ENCODE results near the gene ANK2. TPM values are rescaled to one million over a fixed set of nuclear protein-coding genes. Genes with fewer than 3 reads are reported as not detected.

The ANK2 gene
- total RNA-seq, 1 donor from 2014 or later: 11.1 TPM

DNA sequence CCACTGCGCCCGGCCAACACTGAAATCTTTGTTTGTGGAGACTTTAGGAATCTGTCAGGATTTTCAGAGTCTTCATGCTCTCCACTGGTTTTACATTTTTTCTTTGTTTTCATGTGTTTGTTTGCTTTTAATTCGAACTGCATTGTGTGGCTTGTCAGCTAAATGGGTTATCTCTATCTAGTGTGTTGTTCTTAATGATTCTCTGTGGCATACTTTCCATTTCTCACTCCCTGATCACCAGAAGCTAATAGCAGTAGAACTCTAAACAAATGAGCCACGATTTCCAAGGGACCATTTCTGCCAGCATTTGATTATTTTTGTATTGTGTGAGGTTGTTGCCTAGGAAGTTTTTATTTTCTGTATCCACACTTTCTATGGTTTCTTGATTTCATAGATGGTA, 359.7 kb downstream of the ANK2 start:
- DNase-seq (ENCODE audit: low spot score, unreplicated experiment): no peak
- H3K4me1 Mint-ChIP-seq (ENCODE audit: low read depth): peaks cover 2% of the 10 kb centered on the region

DNA sequence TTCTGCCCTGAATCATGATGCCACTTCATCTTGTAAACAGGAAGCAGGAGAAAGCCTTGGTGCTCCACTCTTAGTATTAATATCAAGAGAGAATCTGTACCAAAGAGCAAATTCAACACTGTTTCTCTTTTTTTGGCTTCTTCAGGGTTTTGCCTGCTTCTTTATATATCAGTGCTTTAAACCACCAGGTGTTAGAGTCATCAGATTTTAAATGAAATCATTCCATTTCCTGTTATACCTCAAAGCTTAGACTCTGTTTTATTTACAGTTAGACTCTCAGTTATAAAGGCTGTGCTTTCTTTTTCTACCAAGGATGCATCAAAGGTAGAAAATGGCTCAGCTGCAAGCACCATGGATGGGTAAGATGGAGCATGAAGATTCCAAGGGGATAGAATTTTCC, 361.2 kb downstream of the ANK2 start:
- H3K27ac Mint-ChIP-seq: no peak overlapping the region

More for the DNA sequence above, 359.7 kb downstream of the ANK2 start:
- no peaks in the 10 kb centered on the region for H3K27me3 Mint-ChIP-seq
- H3K27ac Mint-ChIP-seq: peak overlapping the region; percentile 16
- no peaks in the 10 kb centered on the region for H3K9me3 Mint-ChIP-seq (ENCODE audit: low read depth)
- H3K4me3 Mint-ChIP-seq (ENCODE audit: low read depth): no peak overlapping the region
- no peaks in the 10 kb centered on the region for H3K36me3 Mint-ChIP-seq (ENCODE audit: insufficient read depth)
- TF ChIP-seq, protein P1, sequence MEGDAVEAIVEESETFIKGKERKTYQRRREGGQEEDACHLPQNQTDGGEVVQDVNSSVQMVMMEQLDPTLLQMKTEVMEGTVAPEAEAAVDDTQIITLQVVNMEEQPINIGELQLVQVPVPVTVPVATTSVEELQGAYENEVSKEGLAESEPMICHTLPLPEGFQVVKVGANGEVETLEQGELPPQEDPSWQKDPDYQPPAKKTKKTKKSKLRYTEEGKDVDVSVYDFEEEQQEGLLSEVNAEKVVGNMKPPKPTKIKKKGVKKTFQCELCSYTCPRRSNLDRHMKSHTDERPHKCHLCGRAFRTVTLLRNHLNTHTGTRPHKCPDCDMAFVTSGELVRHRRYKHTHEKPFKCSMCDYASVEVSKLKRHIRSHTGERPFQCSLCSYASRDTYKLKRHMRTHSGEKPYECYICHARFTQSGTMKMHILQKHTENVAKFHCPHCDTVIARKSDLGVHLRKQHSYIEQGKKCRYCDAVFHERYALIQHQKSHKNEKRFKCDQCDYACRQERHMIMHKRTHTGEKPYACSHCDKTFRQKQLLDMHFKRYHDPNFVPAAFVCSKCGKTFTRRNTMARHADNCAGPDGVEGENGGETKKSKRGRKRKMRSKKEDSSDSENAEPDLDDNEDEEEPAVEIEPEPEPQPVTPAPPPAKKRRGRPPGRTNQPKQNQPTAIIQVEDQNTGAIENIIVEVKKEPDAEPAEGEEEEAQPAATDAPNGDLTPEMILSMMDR (IDR thresholded peaks at IDR 0.05; ENCODE audit: unreplicated experiment): no peak

DNA sequence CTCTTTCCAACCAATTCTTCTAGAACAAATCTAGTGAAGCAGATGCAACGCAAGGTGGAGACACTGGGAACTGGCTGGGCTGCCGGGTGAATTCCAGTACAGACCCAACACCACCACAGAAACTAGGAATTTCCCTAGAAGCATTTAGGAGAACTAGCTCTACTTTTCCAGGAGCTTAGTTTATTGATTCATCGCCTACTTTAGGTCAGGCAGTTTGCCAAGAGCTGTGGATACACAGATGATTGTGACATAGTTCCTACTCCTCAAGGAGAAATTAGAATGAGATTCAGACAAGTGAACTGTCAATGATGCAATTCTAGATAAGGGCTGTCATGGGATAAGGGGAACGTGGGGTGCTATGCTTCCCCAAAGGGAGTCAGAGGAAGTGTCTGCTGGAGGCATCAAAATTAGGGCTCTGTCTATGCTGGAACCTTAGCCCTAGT, 362.1 kb downstream of the ANK2 start:
- H3K9me3 Mint-ChIP-seq (ENCODE audit: low read depth): peaks cover 11% of the 10 kb centered on the region
- no peaks in the 10 kb centered on the region for H3K27me3 Mint-ChIP-seq
- no peak overlapping the region for H3K4me3 Mint-ChIP-seq (ENCODE audit: low read depth)
- H3K27ac Mint-ChIP-seq: peak overlapping the region; percentile 64
- peaks cover 2% of the 10 kb centered on the region for H3K4me1 Mint-ChIP-seq (ENCODE audit: low read depth)
- TF ChIP-seq, protein P1 (IDR thresholded peaks at IDR 0.05; ENCODE audit: unreplicated experiment): no peak
- DNase-seq (ENCODE audit: low spot score, unreplicated experiment): no peak
- no peaks in the 10 kb centered on the region for H3K36me3 Mint-ChIP-seq (ENCODE audit: insufficient read depth)

More for the DNA sequence above, 361.2 kb downstream of the ANK2 start:
- no peak for DNase-seq (ENCODE audit: low spot score, unreplicated experiment)
- Mint-ChIP-seq H3K4me3 (ENCODE audit: low read depth) (no peak overlapping the region), H3K27me3 (no peaks in the 10 kb centered on the region), H3K9me3 (ENCODE audit: low read depth) (peaks cover 6% of the 10 kb centered on the region), H3K36me3 (ENCODE audit: insufficient read depth) (no peaks in the 10 kb centered on the region), H3K4me1 (ENCODE audit: low read depth) (peaks cover 2% of the 10 kb centered on the region)
- TF ChIP-seq, protein P1 (IDR thresholded peaks at IDR 0.05; ENCODE audit: unreplicated experiment): no peak

DNA sequence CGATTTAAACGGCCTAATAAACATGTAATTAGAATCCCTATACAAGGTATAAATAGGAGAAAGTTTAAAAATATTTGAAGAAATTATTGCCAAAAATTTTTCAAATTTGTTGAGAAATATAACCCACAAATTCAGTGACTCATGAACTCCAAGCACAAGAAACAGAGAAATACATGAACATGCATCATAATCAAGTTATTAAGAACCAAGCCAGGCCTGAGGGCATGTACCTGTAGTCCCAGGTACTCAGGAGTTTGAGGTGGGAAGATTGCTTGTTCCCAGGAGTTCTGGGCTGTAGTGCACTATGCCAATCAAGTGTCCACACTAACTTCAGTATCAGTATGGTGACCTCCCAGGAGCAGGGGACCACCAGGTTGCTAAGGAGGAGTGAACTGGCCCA, 370.2 kb downstream of the ANK2 start:
- DNase-seq (ENCODE audit: low spot score, unreplicated experiment): no peak
- Mint-ChIP-seq H3K27ac (no peak overlapping the region), H3K27me3 (no peaks in the 10 kb centered on the region), H3K4me1 (ENCODE audit: low read depth) (no peaks in the 10 kb centered on the region), H3K36me3 (ENCODE audit: insufficient read depth) (peaks cover 2% of the 10 kb centered on the region), H3K9me3 (ENCODE audit: low read depth) (peaks cover 31% of the 10 kb centered on the region), H3K4me3 (ENCODE audit: low read depth) (no peak overlapping the region)
- TF ChIP-seq, protein P1 (IDR thresholded peaks at IDR 0.05; ENCODE audit: unreplicated experiment): no peak

DNA sequence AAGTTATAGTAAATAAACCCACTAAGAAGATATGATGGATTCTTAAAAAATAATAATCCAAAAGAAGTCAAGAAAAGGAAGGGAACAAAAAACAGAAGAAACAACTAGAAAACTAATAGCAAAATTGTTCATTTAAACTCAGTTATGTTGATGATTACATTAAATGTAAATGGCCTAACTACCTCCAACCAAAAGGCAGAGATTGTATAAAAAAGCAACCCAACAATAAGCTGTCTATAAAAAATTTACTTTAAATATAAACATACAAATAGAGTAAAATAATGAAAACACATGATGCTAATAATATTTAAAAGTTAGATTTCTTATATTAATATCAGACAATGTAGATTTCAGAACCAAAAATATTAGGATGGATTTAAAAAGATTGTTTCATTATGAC, 371.5 kb downstream of the ANK2 start:
- H3K4me3 Mint-ChIP-seq (ENCODE audit: low read depth): no peak overlapping the region
- H3K9me3 Mint-ChIP-seq (ENCODE audit: low read depth): peaks cover 23% of the 10 kb centered on the region
- no peak overlapping the region for H3K27ac Mint-ChIP-seq
- H3K36me3 Mint-ChIP-seq (ENCODE audit: insufficient read depth): peaks cover 2% of the 10 kb centered on the region
- no peak for DNase-seq (ENCODE audit: low spot score, unreplicated experiment)
- TF ChIP-seq, protein P1 (IDR thresholded peaks at IDR 0.05; ENCODE audit: unreplicated experiment): no peak
- no peaks in the 10 kb centered on the region for H3K27me3 Mint-ChIP-seq
- no peaks in the 10 kb centered on the region for H3K4me1 Mint-ChIP-seq (ENCODE audit: low read depth)
